ENCODE measurements around the gene GDI2. TPM values are rescaled to one million over a fixed set of nuclear protein-coding genes. Genes with fewer than 3 reads are reported as not detected.

The GDI2 gene
- total and polyA plus RNA-seq, 2 of the 13 experiments (the other 11 are each of a cell fraction or from before 2014, with no cell fraction given) = 153 to 477 TPM

- TF ChIP-seq, protein P1, sequence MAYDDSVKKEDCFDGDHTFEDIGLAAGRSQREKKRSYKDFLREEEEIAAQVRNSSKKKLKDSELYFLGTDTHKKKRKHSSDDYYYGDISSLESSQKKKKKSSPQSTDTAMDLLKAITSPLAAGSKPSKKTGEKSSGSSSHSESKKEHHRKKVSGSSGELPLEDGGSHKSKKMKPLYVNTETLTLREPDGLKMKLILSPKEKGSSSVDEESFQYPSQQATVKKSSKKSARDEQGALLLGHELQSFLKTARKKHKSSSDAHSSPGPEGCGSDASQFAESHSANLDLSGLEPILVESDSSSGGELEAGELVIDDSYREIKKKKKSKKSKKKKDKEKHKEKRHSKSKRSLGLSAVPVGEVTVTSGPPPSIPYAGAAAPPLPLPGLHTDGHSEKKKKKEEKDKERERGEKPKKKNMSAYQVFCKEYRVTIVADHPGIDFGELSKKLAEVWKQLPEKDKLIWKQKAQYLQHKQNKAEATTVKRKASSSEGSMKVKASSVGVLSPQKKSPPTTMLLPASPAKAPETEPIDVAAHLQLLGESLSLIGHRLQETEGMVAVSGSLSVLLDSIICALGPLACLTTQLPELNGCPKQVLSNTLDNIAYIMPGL (CRISPR knock-in tag; IDR thresholded peaks at IDR 0.05; ENCODE audit: borderline replicate concordance in 1 of 2, low read depth in 1 of 2) = no peak
- TF ChIP-seq ZBTB37 (CRISPR knock-in tag; IDR thresholded peaks at IDR 0.05) = no peak
- no peak for TF ChIP-seq SETDB1 (CRISPR knock-in tag; IDR thresholded peaks at IDR 0.05; ENCODE audit: borderline replicate concordance)
- TF ChIP-seq ZNF367 (CRISPR knock-in tag; IDR thresholded peaks at IDR 0.05; ENCODE audit: borderline replicate concordance) = no peak
- TF ChIP-seq, protein P2, sequence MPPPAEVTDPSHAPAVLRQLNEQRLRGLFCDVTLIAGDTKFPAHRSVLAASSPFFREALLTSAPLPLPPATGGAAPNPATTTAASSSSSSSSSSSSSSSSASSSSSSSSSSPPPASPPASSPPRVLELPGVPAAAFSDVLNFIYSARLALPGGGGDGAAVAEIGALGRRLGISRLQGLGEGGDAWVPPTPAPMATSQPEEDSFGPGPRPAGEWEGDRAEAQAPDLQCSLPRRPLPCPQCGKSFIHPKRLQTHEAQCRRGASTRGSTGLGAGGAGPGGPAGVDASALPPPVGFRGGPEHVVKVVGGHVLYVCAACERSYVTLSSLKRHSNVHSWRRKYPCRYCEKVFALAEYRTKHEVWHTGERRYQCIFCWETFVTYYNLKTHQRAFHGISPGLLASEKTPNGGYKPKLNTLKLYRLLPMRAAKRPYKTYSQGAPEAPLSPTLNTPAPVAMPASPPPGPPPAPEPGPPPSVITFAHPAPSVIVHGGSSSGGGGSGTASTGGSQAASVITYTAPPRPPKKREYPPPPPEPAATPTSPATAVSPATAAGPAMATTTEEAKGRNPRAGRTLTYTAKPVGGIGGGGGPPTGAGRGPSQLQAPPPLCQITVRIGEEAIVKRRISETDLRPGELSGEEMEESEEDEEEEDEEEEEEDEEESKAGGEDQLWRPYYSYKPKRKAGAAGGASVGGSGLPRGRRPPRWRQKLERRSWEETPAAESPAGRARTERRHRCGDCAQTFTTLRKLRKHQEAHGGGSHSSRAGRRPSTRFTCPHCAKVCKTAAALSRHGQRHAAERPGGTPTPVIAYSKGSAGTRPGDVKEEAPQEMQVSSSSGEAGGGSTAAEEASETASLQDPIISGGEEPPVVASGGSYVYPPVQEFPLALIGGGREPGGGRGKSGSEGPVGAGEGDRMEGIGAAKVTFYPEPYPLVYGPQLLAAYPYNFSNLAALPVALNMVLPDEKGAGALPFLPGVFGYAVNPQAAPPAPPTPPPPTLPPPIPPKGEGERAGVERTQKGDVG (CRISPR knock-in tag; IDR thresholded peaks at IDR 0.05; ENCODE audit: borderline replicate concordance) = no peak
Measured at GRCh38 chr10:5806745-5807144, 6.5 kb downstream of the GDI2 start (continued).
